GM23338 (cell line): ENCODE measurements around the gene STAC.

Experiments
- CREB1 ChIP-seq: fragments of 250-450 bp; sonication (Bioruptor Pico); IDR thresholded peaks from 2 replicates; pipeline ENCODE4 v1.5.0; 2020; ENCODE audit warnings: low read depth, mild to moderate bottlenecking, moderate library complexity
- EZH2 ChIP-seq: fragments of 200-600 bp; sonication (generic); IDR thresholded peaks from one replicate; pipeline ENCODE4 v1.8.0; 2017; ENCODE audit warnings: antibody characterized with exemption, mild to moderate bottlenecking, low read depth; ENCODE audit not compliant: unreplicated experiment
- JUNB ChIP-seq: IDR thresholded peaks from one replicate; pipeline ENCODE4 v1.6.1; 2016; ENCODE audit warnings: antibody characterized with exemption; ENCODE audit not compliant: unreplicated experiment
- POLR2AphosphoS5 ChIP-seq: IDR thresholded peaks from 2 replicates; pipeline ENCODE4 v1.6.1; 2016; ENCODE audit warnings: antibody characterized with exemption, low read depth
- REST ChIP-seq: IDR thresholded peaks from one replicate; pipeline ENCODE4 v1.6.1; 2018; ENCODE audit warnings: antibody characterized with exemption; ENCODE audit not compliant: unreplicated experiment
- ZNF114 ChIP-seq: fragments of 250-450 bp; sonication (Bioruptor Pico); IDR thresholded peaks from 2 replicates; pipeline ENCODE4 v1.5.0; 2020; ENCODE audit warnings: mild to moderate bottlenecking, moderate library complexity
- ZNF462 ChIP-seq: fragments of 250-450 bp; sonication (Bioruptor Pico); IDR thresholded peaks from 2 replicates; pipeline ENCODE4 v1.5.0; 2020; ENCODE audit warnings: mild to moderate bottlenecking, moderate library complexity
- TF ChIP-seq, protein P1 (sequence below), 2 experiments: fragments of 200-600 bp in 1 of 2; sonication (generic) in 1 of 2; conservative IDR thresholded peaks; 2 replicates each; pipeline versions ENCODE4 v1.5.1 to v1.6.1; 2016 to 2017; ENCODE audit warnings: antibody characterized with exemption in 2 of 2, low read depth in 2 of 2, mild to moderate bottlenecking in 2 of 2, moderate library complexity in 1 of 2

GRCh38 chr3:36482256-36482655, 102.0 kb downstream of the STAC start:
- TF ChIP-seq, protein P1, sequence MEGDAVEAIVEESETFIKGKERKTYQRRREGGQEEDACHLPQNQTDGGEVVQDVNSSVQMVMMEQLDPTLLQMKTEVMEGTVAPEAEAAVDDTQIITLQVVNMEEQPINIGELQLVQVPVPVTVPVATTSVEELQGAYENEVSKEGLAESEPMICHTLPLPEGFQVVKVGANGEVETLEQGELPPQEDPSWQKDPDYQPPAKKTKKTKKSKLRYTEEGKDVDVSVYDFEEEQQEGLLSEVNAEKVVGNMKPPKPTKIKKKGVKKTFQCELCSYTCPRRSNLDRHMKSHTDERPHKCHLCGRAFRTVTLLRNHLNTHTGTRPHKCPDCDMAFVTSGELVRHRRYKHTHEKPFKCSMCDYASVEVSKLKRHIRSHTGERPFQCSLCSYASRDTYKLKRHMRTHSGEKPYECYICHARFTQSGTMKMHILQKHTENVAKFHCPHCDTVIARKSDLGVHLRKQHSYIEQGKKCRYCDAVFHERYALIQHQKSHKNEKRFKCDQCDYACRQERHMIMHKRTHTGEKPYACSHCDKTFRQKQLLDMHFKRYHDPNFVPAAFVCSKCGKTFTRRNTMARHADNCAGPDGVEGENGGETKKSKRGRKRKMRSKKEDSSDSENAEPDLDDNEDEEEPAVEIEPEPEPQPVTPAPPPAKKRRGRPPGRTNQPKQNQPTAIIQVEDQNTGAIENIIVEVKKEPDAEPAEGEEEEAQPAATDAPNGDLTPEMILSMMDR (conservative IDR thresholded peaks at IDR 0.05; ENCODE audit: low read depth in 2 of 2), result no peak
- TF ChIP-seq POLR2AphosphoS5 (no peak), EZH2 (no peak), ZNF462 (no peak), CREB1 (CRISPR knock-in tag) (no peak), JUNB (no peak), REST (no peak), ZNF114 (no peak)
